NCI-H128 (cell line): ENCODE data around the gene FAM83F.

Experiments
- DNase-seq: peaks from one replicate; lab custom pipeline; 2025; ENCODE audit not compliant: unreplicated experiment; lab: John Stamatoyannopoulos, UW

FAM83F gene

DNA sequence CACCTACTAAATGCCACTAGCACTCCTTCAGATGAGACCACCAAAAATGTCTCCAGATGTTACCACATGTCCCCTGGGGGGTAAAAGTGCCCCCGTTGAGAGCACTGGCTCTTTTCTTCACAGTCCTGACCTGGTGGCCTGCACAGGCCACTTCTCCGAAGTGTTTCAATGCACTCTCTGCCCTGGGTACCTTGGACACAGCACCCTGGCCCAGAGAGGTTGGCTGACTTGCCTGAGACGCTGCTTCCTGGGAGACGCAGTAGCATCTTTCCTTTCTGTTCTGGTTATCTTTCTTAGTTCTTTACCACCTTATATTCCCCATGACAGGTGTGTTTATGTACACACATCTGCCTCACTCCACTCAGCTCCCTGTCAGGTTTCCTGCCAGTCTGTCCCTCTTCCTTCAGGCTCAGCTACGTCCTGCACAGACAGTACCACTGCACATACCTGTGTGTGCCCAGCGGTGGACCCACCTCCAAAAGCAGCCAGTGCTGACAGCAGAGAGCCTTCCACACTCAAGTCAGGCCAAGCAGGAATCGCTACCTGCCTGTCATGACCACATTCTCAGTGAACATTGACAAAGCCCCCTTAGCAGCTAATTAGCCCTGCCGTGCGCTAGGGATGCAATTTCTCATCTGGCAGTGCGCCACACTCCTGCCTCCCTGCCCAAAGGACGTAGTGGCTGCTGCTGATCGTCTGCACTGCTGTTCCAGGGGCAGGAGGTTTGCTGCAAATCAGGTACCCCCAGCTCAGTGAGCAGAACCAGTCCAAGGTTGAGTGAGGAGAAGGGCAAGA is 39.0 kb downstream of the FAM83F start:
- DNase-seq = no peak

DNA sequence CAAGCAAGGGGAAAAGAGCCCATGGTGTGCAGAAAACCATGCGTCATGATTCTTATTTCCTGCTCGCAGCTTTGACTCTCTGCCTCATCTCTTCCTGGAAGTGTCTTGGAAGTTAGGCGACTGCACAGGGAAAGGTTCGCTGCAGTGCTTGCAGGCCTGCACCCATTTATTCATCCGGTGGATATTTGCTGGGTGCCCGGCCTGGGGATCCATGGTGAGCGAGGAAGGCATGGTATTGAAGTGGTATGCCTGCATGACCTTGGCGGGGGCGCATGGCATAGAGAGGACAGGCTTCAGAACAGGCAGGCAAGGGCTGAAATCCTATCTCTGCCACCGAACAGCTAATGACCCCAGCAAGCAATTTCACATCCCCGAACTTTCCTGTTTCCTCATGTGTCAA is 40.6 kb downstream of the FAM83F start:
- no peak for DNase-seq

DNA sequence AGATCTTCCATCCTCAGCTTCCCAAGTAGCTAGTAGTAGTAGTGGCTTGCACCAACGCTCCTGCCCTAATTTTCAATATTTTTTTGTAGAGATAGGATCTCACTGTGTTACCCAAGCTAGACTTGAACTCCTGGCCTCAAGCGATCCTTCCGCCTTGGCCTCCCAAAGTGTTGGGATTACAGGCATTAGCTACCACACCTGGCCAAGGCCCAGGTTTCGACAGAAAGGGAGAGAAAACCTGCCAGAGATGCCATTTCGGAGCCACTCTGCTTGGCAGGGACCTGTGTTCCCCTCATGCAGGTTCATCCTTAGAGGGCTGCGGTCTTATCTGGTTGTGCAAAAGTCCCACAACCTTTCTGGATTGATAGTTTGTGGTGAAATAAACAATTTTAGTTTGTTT is 41.4 kb downstream of the FAM83F start:
- DNase-seq = no peak

DNA sequence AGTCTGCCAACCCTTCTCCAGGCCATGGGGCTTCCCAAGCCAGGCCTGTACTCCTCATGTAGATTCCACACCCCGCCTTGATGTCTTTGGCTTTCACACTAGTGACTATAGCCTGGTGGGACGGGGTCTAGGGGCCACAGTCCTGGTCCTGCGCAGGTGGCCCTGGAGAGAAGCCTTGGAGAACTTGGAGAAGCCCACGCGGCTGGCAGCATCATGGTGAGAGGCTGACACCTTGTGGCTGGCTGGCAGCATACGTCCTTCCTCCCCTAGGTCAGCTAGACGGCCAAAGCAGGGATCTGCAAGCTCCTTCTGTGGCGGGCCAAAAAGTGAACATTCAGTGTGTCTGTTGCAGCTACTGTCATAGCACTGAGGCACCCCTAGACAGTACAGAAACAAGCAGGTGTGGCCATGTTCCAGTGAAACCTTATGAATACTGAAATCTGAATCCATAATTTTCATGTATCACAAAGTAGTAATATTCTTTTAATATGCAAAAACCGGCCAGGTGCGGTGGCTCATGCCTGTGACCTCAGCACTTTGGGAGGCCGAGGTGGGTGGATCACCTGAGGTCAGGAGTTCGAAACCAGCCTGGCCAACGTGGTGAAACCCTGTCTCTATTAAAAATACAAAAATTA is 42.0 kb downstream of the FAM83F start:
- peak; percentile 12 for DNase-seq

DNA sequence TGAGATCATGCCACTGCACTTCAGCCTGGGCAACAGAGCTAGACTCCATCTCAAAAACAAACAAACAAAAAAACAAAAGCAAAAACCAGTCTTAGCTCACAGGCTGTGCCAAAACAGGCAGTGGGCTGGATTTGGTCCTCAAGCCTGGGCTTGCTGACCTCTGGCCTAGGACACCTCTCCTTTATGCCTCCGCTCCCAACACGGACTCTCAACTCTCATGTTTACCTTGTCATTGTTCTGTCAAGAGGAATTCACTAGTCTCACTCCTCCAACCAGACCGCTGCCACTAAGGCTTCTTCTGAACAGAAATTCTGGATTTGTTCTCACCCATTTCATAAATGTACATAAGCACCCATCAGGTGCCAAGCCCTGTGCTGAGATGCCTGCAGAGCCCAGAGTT is 42.6 kb downstream of the FAM83F start:
- DNase-seq = no peak

DNA sequence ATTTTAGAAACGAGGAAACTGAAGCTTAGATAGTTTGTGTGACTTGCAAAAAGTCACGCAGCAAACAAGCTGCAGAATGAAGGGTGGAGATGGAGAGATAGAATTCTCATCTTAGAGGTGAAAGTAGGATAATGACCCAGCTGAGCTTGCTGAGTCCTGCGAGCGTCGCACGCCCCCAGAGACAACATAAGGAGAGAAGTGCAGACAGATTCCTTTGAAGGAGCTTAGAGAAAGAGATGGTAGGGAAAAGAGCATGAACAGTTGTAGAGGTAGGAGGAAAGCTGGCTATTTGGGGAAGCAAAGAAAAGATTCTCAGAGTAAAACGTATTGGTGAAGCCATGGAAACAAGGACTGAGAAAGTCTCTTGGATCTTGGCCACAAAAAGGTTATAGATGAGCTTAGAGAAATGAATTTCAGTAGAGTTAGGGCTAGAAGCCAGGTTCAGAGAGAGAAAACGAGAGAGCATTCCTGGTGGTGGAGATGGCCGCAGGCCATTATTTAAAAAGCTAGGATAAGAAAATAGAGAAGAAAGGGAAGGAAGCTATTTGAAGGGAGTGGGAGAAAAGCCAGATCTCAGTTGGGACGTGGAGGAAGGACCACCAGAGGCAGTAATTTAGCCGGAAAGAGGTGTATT is 44.8 kb downstream of the FAM83F start:
- DNase-seq = no peak

DNA sequence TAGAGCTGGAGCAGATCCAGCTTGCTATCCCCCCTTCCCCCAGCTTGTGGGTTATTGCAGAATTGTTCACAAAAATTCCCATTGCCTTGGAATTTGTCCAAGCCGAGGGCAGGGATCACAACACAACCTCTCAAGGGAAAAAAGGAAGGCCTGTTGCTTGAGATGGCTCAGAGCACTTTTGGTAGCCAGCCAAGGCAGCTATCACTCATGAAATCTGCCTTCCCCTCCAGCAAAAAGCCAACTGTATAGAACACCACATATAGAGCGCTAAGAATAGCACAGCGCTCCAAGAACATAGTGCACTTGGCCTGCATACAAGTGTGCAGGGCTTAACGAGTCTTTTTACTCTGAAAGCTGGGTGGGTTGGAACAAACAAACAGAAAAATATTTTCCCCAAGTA is 46.2 kb downstream of the FAM83F start:
- no peak for DNase-seq

DNA sequence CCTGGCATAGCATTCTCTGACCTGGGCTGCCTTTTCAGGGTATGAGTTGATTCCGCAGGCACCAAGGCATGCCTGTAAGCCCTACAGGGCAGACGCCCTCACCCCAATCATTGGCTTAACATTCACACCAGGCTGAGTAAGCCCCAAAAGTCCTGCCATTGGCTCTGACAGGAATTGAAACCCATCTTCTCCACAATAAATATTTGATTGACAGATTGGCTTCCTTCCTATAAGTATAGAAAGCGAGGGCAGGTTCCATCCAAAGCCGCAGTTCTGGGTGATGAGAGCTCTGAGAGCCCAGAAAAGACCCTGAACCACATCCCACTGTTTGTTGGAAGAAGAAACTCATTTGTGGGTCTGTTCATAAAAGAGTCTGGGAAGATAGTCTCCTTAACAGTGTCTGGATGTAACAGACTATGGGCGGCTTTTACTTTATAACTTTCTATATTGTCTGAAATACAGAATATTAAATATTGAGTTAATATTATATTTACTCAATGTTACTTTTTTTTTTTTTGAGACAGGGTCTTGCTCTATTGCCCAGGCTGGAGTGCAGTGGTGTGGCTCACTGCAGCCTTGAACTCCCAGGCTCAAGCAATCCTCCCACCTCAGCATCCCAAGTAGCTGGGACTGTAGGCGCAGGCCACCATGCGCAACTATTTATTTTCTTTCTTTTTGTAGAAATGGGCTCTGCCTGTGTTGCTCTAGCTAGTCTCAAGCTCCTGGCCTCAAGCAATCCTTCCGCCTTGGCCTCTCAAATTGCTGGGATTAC is 46.8 kb downstream of the FAM83F start:
- no peak for DNase-seq

DNA sequence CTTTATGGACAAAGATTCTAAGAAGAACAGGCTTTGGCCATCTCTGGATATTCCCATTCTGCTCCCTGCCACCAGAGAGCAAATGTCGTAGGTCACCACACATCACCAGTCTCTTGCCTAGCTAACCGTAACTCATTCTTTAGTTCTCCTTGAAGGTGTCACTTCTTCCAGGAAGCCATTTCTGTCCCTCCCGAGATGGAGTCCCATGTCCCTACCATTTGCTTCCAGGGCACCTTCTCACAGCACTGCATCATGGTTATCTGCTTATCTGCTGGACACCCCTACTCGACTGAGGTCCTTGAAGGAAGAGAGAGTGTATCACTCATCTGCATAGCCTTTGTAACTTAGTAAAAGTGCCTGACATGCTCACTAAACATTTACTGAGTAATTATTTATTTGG is 47.6 kb downstream of the FAM83F start:
- no peak for DNase-seq

DNA sequence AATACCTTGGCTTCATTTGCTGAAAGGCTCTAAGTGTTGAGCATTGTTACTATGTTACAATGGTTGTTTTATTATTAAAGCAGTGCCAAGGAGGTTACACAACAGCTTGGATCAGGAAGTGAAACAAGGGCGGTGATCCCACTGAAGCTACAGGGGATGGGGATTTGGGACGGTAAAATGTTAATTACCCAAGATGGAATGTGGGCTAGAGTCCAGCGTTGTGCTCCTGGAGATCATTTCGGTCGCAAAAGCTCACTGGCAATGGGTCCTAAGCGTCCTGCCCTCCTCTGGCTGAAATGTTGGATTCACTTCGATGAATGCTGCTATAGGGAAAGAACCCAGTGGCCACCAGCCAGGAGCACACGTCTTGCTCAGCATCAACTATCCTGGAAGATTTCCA is 48.3 kb downstream of the FAM83F start:
- DNase-seq = no peak

DNA sequence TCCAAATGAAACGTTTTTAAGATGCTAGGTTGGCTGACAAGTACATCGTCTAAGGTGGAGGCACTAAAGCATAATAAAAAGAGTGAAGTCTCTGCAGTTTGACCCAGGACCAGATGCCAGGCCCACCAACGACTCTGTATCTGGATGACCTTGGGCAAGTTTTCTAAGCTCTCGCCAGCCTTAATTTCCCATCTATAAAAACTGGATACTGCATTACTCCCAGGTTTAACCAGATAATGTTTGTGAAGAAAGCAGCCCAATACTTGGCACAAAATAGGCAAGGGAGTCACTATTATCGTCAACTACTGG is 49.0 kb downstream of the FAM83F start:
- no peak for DNase-seq

DNA sequence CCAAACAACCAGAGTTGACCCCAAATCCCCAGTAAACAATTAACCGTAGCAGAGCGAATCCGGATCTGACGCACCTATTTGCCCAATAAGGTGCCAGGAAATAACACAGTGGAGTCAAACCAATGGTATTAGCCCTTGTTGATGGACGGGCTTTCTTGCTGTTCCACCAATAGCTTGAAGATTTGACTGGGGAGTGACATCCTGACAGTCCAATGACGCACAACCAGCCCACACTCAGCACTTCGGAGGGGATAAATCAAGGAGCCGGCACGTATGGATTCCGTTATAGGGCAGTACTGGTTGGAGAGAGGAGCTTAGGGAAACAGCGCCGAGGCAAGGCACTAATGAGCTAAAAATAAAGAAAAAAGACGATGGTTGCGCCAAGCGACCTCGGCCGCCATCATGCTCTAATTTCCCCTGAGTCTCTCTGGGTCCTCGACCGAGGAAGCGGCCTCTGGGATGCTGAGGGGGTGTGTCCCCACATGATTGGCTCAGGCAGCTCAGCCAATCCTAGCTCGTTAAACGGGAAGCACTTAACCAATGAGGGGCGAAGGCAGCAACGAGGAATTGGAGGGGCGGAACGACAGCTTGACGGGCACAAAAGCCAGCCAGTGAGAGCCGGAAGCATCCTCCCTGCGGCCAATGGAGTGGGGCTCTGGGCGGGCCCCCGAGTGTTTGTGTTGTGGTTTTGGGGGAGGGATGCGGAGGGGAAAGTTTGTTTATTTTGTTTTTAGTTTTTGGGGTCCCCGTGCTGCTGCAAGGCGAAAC is 49.5 kb downstream of the FAM83F start:
- DNase-seq = peak; percentile 92

DNA sequence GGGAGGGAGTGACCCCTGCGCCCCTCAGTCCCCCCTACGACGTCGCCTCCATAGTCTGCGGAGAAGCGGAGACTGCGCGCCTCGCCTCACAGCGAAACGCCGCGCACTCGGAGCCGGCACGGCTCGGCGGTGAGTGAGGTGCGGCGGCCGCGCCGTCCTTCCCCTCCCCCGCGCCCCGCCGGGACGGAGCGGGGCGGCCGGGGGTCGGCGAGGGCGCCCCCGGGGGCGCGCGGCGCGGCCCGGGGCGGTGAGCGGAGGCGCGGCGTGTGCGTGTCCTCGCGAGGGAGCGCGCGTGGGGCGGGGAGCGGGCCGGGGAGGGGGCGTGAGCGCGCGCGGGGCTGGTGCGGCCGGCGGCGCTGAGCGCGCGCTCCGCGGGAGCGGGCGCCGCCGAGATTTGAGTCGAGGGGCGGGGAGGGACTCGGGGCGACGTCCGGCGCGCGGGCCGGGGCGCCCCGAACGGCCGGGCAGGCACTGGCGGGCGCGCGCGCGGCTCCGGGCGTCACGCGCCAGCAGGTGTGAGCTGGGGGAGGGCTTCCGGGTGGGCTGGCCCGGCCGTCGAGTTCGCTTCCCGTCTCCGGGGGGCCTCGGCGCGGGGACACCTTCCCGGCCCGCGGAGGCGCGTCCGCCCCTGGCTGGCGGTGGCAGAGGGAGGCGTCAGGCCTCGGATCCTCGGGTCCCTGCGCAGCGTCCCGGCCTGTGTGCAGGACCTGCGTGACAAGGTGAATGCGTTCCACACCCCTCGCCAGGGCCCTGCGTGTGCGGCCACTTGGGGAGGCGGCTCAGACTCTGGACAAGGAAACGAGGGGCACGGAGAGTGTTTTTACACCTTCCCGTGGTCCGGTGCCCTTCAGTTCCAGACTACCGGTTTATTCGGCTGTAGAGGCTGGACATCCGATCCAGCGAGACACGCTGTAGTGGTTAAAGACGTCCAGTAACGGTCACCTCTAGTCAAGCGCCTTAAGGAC is 50.4 kb downstream of the FAM83F start:
- DNase-seq = no peak

DNA sequence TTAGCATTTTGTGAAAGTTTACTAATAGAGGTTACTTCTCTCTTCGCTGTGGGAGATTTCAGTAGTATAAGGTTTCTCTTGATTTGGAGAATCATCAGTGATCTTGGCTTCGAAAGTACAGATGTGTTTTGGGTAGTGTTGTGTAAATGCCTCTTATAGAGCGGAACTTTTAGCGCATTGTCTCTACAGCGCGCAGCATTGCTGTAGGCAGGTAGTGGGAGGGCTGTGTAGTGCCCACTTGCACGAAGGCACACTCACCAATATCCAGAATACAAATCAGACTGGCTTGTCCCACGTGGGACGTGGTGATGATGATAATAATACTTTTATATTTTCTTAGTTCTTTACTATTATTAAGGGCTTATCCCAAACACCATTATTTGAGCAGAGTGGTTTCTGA is 51.4 kb downstream of the FAM83F start:
- no peak for DNase-seq

DNA sequence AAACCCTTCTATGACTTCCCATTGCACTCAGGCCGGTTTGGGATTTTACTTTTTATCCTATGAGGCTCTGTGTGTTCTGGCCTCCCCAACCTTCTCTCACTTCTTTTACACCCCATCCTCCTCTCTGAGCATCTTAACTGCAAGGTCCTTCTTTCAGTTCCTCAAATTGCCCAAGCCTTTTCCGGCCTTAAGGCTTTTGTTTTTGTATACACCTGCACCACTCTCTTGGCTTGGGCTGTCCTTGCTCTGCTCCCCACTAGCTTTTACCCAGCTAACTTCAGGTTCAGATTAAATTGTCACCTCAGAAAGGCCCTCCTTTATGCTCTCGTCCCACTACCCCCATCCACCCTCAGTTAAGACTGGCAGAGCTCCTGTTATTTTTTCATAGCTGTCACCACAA is 55.5 kb downstream of the FAM83F start:
- DNase-seq = no peak

DNA sequence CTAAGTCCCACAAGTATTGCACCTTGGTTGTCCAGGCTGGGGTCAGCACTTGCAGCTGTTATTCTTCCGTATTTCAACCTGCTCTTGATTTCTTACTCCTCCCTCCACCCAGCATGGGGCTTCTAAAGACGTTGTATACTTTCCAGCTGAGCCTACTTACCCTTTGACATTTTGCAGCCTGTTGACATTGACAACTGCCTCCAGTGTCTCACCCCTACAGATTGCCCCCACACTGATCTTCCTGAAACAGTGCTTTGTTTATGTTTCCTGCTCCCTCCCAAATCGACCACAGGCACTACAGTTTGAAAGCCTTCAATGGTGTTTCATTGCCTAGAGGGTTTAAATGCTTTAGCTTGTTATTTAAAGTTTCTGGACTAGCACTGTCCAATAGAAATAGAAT is 56.6 kb downstream of the FAM83F start:
- no peak for DNase-seq

DNA sequence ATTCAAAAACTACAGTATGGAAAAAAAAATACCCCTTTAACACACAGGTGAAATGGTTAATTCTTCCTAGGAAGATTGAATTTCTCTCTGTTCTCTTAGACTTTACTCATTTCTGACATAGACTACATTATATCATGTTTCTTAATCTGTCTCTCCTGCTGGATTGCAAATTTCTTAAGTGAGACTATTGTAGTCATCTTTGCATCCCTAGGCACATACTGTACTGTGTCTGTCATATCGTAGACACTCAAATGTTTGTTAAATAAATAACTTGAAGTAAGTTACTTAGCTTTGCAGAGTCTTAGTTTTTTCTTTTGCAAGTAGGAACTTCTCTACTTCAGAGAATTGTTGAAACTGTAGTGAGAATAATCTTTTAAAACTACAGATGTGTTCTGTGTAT is 58.7 kb downstream of the FAM83F start:
- no peak for DNase-seq

DNA sequence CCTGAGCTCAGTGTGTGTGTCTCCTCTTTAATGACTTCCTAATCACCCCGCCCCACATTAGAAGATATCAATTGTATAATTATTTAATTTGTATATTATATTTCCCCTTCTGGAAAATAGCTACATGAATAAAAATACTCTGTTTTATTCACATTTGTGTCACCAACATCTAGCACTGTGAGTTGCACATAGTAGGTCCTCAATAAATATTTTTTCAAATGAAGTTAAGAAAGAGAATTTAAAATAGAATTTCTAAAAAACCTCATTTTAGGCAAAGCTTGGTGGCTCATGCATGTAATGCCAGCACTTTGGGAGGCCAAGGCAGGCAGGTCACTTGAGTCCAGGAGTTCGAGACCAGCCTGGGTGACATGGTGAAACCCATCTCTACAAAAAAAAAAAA is 59.7 kb downstream of the FAM83F start:
- no peak for DNase-seq

DNA sequence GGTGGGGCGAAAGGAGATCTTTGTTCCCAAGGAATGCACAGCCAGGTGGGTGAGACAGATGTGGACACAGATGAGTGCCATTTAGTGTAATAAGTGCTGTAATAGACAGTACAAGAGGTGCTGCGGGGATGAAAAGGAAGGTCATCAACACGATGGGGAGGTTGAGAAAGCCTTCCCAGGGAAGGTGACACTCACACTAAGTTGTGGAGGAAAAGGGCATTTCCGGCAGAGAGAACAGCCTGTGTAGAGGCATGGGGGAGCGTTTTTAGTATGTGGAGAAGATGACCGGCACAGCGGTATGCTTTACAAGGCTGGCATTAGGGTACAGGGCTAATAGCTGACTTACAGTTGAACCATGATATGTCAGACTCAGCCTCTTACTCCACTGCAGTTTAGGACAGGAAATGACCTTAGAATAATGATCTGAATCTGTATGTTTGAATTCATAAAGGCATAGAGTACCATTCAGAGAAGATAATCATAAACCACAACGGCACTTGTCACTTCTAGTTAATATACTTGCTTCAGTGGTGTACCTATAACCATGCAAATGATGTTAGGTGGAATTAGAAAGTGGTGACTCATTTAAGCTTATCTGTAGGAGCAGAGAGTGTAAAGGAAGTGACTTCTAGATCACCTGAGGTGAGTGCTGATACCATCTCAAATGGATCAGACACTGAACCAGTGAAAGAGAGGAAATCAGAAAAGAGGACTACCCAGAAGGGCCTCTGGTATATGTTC is 60.6 kb downstream of the FAM83F start:
- no peak for DNase-seq
